Bronchial epithelial cell (primary cell): Measurements from ENCODE around the gene ARL4D. TPM values are rescaled to one million over a fixed set of nuclear protein-coding genes. Genes with fewer than 3 reads are reported as not detected.

Experiments used
- DNase-seq: peaks from one replicate; pipeline ENCODE4 v3.0.0-alpha.2; 2010; ENCODE audit warnings: low read depth
- FAIRE-seq: peaks from 2 replicates; lab custom pipeline; 2011; peaks lifted over from hg19 to GRCh38; lab: Jason Lieb, UNC
- H3K27me3 ChIP-seq: 2 replicates; pipeline ENCODE4 v1.5.1; 2011; ENCODE audit warnings: low read length; ENCODE audit not compliant: control insufficient read depth, insufficient read depth
- H3K36me3 ChIP-seq: 2 replicates; pipeline ENCODE4 v1.5.1; 2011; ENCODE audit warnings: low read length; ENCODE audit not compliant: control insufficient read depth, insufficient read depth
- H3K4me3 ChIP-seq: 2 replicates; pipeline ENCODE4 v1.5.1; 2011; ENCODE audit warnings: mild to moderate bottlenecking, low read depth, low read length, control low read depth
- total RNA-seq: library from RNA; depleted of rRNA; stranded (reverse); fragments of >200 nt; gene quantifications from 2 replicates; pipeline ENCODE4 v1.2.1, GENCODE V29; 2014
- TF ChIP-seq, protein P1 (sequence below): IDR thresholded peaks from 2 replicates; pipeline ENCODE4 v1.5.1; 2011; ENCODE audit warnings: mild to moderate bottlenecking, moderate library complexity, low read length, control low read depth, inconsistent platforms; ENCODE audit not compliant: insufficient read depth, severe bottlenecking

The ARL4D gene
- total RNA-seq, 1 donor from 2014 or later, result 71.1 TPM

DNA sequence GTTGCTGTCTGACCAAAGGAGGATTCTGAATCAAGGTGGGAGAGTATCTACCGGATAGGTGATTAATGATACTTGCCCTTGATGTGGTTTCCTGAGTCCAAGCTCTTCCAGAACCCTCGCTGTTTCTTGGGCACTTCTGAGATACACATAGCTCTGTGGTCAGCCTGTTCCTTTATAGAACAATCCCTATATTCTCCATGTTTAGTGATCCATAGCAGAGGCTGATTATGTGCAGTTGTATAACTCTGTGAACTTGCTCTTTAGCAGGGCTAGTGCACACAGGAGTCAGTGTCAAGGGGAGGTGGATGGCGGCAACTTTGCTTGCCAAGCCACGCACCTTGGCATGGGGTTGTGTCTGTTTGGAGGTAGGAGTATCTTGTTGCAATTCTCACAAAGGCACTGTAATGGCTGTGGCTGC, 36.1 kb downstream of the ARL4D start:
- no peaks in the 10 kb centered on the region for H3K27me3 ChIP-seq
- peak; percentile 36 for FAIRE-seq
- TF ChIP-seq, protein P1, sequence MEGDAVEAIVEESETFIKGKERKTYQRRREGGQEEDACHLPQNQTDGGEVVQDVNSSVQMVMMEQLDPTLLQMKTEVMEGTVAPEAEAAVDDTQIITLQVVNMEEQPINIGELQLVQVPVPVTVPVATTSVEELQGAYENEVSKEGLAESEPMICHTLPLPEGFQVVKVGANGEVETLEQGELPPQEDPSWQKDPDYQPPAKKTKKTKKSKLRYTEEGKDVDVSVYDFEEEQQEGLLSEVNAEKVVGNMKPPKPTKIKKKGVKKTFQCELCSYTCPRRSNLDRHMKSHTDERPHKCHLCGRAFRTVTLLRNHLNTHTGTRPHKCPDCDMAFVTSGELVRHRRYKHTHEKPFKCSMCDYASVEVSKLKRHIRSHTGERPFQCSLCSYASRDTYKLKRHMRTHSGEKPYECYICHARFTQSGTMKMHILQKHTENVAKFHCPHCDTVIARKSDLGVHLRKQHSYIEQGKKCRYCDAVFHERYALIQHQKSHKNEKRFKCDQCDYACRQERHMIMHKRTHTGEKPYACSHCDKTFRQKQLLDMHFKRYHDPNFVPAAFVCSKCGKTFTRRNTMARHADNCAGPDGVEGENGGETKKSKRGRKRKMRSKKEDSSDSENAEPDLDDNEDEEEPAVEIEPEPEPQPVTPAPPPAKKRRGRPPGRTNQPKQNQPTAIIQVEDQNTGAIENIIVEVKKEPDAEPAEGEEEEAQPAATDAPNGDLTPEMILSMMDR, result no peak
- H3K36me3 ChIP-seq, result no peaks in the 10 kb centered on the region
- peak; percentile 67 for DNase-seq
- no peak overlapping the region for H3K4me3 ChIP-seq

DNA sequence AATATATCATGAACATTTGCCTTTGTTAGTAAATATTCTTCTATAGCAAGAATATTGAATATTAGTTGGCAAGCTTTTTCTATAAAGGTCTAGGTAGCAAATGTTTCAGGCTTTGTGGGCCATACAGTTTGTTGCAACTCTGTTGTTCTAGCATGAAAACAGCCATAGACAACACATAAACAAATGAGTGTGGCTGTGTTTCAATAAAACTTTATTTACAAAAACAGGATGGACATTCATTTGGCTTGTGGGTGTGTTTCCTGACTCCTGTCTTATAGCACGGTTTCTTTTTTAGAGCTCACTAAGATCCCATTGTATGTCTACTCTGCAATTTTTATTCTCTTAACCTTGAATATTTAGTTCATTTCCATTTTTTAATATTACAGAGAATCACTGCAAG, 39.0 kb downstream of the ARL4D start:
- Histone ChIP-seq H3K4me3 (no peak overlapping the region), H3K27me3 (no peaks in the 10 kb centered on the region), H3K36me3 (no peaks in the 10 kb centered on the region)
- DNase-seq (no peak), FAIRE-seq (no peak)
- TF ChIP-seq, protein P1, result no peak

DNA sequence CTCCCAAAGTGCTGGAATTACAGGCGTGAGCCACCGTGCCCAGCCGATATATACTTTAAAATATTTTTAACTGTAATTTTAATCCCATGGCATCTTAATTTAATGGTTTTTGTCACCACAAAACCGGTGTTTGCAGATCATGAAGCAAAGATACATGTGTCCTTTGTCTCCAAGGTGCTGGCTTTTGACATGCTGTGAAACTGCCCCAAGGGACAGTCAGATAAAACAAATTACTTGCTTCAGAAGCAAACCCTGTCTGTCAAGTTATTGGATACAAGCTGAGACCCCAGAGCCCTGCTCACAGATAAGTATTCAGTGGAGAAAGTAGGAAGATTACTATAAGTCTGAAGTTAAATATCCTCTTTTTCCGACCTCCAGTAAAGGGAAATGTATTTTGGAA, 39.8 kb downstream of the ARL4D start:
- TF ChIP-seq, protein P1, result no peak
- H3K4me3 ChIP-seq, result no peak overlapping the region
- FAIRE-seq, result no peak
- H3K27me3 ChIP-seq, result no peaks in the 10 kb centered on the region
- DNase-seq, result no peak
- no peaks in the 10 kb centered on the region for H3K36me3 ChIP-seq

DNA sequence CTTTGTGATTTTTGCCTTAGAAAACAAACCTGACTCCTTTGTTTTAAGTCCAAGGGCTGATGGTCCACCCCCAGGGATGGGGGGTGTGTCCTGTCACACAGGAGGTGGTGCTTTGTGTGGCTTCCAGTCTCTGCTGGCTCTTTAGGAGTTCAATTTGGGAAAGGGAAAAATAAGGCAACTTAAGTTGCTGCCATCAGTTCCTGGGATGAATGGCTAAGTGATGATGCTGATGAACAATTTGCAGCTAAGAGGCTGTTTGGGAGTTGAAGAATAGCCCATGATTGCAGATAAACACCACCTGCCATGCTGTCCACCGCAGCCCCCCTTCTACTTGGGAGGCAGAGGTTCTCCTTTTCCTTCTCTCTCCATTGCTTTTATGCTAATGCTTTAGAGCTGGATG, 40.2 kb downstream of the ARL4D start:
- Histone ChIP-seq H3K27me3 (no peaks in the 10 kb centered on the region), H3K4me3 (no peak overlapping the region), H3K36me3 (no peaks in the 10 kb centered on the region)
- TF ChIP-seq, protein P1, result no peak
- FAIRE-seq, result no peak
- no peak for DNase-seq

DNA sequence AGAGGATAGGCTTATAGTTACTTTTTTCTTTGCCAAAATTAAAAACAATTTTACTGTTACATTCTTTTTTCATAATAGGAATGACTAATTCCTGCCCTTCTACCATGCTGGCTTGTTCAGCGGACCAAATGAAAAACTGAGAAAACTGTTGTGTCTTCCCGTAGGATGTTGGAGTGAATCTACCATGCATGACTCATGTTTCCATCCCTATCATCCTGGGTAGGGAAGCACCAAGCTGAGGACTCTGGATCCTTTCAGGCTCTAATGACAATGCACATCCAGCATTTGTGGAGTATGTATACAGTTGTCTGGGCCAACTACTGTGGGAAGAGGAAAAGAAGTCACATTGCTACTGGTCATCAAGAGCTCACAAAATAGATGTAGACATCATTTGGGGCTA, 43.9 kb downstream of the ARL4D start:
- FAIRE-seq (no peak), DNase-seq (peak; percentile 70)
- TF ChIP-seq, protein P1, result no peak
- H3K27me3 ChIP-seq, result no peaks in the 10 kb centered on the region
- no peak overlapping the region for H3K4me3 ChIP-seq
- no peaks in the 10 kb centered on the region for H3K36me3 ChIP-seq

DNA sequence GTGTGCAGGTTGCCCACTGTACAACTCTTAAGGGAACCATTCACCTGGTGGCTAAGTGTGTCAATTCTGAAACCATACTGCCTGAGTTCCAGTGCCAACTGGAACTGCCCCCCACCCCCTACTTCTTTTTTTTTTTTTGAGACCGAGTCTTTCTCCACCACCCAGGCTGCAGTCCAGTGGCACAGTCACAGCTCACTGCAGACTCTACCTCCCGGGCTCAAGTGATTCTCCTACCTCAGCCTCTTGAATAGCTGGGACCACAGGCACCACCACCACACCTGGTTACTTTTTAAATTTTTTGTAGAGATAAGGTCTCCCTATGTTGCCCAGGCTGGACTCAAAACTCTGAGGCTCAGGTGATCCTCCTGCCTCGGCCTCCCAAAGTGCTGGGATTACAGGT, 44.6 kb downstream of the ARL4D start:
- Histone ChIP-seq H3K36me3 (no peaks in the 10 kb centered on the region), H3K27me3 (no peaks in the 10 kb centered on the region), H3K4me3 (no peak overlapping the region)
- no peak for DNase-seq
- no peak for FAIRE-seq
- TF ChIP-seq, protein P1, result no peak
